H1 (cell line): ENCODE results near the gene NRIP3. TPM values are rescaled to one million over a fixed set of nuclear protein-coding genes. Genes with fewer than 3 reads are reported as not detected.

Experiments used
- BRCA1 ChIP-seq: IDR thresholded peaks from 2 replicates; pipeline ENCODE4 v1.6.1; 2012; ENCODE audit warnings: low read depth, low read length, improper control_type of control experiment
- KDM5A ChIP-seq: fragments of 200-600 bp; IDR thresholded peaks from 2 replicates; pipeline ENCODE4 v1.7.1; 2012; ENCODE audit warnings: mild to moderate bottlenecking, low read length, inconsistent platforms, mixed read lengths
- NANOG ChIP-seq: IDR thresholded peaks from 2 replicates; pipeline ENCODE4 v1.6.1; 2011; ENCODE audit warnings: low read length, low read depth, mild to moderate bottlenecking, inconsistent platforms; ENCODE audit not compliant: insufficient read depth, poor library complexity, severe bottlenecking
- NRF1 ChIP-seq: IDR thresholded peaks from 2 replicates; pipeline ENCODE4 v1.6.1; 2011; ENCODE audit warnings: mild to moderate bottlenecking, low read depth, low read length, improper control_type of control experiment
- polyA plus RNA-seq, 7 experiments: library from polyadenylated mRNA; depleted of rRNA in 3 of 7; stranded (reverse) in 5 of 7; unstranded in 2 of 7; fragments of >200 nt in 5 of 7; fragments of 200-250 nt in 2 of 7; gene quantifications; 1 replicate in 5 of 7; 2 replicates in 1 of 7; 4 replicates in 1 of 7; pipeline versions ENCODE4 v1.2.1 to v1.2.3, GENCODE V29; 2011 to 2013; ENCODE audit warnings: missing spikeins in 2 of 7, mixed read lengths in 2 of 7
- total RNA-seq: library from RNA; stranded (reverse); fragmentation: NEBNext Ultra II Directional; extraction: Animal tissue kit (Norgen Biotek cat#: 25700); gene quantifications from 2 replicates; pipeline ENCODE4 v1.2.1, GENCODE V29; 2021

Gene NRIP3
- total and polyA plus RNA-seq, 2 of the 8 experiments (the other 6 are each of a cell fraction or from before 2014, with no cell fraction given), result 3.9 to 7.1 TPM

- TF ChIP-seq BRCA1 (no peak), NANOG (no peak), NRF1 (no peak), KDM5A (no peak)
These were observed 20.2 kb downstream of the NRIP3 start (continued) for GRCh38 chr11:8983552-8983951.
